ENCODE measurements around the gene MED15.

The MED15 gene

DNA sequence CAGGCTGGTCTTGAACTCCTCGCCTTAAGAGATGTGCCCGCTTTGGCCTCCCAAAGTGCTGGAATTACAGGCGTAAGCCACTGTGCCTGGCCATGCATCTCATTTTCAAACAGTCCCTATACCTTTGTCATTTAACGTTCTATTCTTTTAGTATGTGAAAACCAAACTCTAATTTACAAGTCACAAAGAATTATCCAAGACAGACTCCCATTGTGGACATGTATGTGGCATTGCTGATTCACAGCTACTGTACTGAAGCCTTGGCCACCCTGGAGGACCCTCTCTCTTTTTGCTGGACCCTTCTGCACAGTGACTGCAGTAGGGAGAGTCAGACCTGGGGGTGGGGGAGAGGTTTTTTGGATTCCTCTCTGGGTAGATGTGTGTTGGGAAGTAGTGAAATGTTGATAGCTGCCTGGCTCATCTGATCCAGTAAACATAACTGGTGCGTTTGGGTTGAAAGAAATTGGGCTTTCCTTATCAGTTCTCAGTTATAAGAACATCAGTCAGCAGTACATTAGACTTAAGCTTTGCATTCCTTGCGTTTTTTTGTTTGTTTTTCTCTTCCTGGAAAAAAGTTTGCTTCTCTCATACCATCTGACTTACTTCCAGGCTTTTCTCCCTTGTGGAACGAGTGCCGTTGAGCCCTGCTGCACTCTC, 65.9 kb downstream of the MED15 start:
- peak overlapping the region in 1 of 2 donors; percentile 40 for H3K4me3 Mint-ChIP-seq
- peak overlapping the region; percentile 28 to 65 for H3K27ac Mint-ChIP-seq
- H3K36me3 Mint-ChIP-seq (ENCODE audit: insufficient read depth), result peaks cover 90% of the 10 kb centered on the region
- no peak for DNase-seq
- no peaks in the 10 kb centered on the region for H3K9me3 Mint-ChIP-seq
- no peaks in the 10 kb centered on the region for H3K27me3 Mint-ChIP-seq
- ATAC-seq (replicated peaks), result no peak
- peaks cover 45 to 59% of the 10 kb centered on the region in 2 donors for H3K4me1 Mint-ChIP-seq (ENCODE audit: low read depth in 2 of 2)

- Mint-ChIP-seq H3K9me3 (no peaks in the 10 kb centered on the region), H3K27me3 (no peaks in the 10 kb centered on the region), H3K27ac (peak overlapping the region in 1 of 2 donors; percentile 65), H3K4me3 (peak overlapping the region in 1 of 2 donors; percentile 40), H3K4me1 (ENCODE audit: low read depth in 2 of 2) (peaks cover 40 to 55% of the 10 kb centered on the region in 2 donors), H3K36me3 (ENCODE audit: insufficient read depth) (peaks cover 90% of the 10 kb centered on the region)
- ATAC-seq (replicated peaks) (no peak), DNase-seq (no peak)
Measured at GRCh38 chr22:20573833-20574615, 66.6 kb downstream of the MED15 start.

DNA sequence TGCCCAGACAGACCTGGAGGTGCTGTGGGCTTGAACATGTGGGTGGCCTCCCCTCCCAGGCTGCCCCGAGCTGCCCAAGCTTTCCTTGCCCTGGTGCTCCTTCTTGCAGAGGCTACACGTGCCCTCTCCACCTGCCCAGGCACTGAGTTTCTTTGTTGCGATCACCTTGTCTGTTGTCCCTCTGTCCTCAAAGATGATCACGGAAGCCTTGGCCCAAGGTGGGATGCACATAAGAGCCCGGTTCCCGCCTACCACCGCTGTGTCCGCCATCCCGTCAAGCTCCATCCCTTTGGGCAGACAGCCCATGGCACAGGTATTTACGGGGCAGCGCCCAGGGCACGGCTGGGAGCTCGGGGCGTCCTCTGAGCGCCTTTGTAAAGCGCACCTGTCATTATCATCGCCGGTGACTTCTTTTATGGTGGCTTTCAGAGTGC, 67.5 kb downstream of the MED15 start:
- Mint-ChIP-seq H3K4me3 (no peak overlapping the region), H3K27me3 (no peaks in the 10 kb centered on the region), H3K27ac (peak overlapping the region in 1 of 2 donors; percentile 65), H3K9me3 (no peaks in the 10 kb centered on the region), H3K4me1 (ENCODE audit: low read depth in 2 of 2) (peaks cover 34 to 52% of the 10 kb centered on the region in 2 donors), H3K36me3 (ENCODE audit: insufficient read depth) (peaks cover 88% of the 10 kb centered on the region)
- no peak for ATAC-seq (replicated peaks)
- DNase-seq, result no peak

DNA sequence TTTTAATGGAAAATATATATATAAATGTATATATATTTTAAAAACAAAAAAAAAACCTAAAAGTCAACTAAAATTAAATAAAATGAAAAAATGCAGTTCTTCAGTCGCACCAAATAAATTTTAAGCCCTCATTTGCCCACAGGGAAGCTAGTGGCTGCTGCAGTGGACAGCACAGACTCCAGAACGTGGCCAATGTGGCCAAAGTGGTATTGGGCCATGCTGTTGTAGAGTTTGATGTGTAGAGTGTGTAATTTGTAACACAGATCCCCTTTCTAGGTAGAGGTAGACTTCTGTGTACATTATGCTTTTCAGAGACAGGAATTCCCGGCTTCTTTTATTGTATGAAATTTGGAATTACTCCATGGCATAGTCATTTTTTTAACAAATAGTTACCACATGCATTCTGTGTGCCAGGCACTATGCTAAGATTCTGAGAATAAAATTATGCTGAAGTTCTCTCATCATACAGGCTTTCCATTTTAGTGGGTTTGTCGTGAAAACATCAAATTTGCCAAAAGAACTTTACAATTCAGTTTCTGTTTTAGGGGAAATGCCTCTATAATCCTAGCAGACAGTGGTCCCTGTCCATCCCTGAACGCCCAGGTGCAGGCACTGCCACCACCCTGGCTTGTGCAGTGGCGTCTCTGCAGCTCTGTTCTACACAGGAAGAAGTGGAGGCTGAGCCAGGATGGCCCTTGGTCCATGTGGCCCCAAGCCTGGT, 68.5 kb downstream of the MED15 start:
- Mint-ChIP-seq H3K9me3 (no peaks in the 10 kb centered on the region), H3K27ac (peak overlapping the region in 1 of 2 donors; percentile 90), H3K4me1 (ENCODE audit: low read depth in 2 of 2) (peaks cover 36 to 56% of the 10 kb centered on the region in 2 donors), H3K27me3 (no peaks in the 10 kb centered on the region), H3K36me3 (ENCODE audit: insufficient read depth) (peaks cover 90% of the 10 kb centered on the region), H3K4me3 (no peak overlapping the region)
- ATAC-seq (replicated peaks) (no peak), DNase-seq (no peak)

DNA sequence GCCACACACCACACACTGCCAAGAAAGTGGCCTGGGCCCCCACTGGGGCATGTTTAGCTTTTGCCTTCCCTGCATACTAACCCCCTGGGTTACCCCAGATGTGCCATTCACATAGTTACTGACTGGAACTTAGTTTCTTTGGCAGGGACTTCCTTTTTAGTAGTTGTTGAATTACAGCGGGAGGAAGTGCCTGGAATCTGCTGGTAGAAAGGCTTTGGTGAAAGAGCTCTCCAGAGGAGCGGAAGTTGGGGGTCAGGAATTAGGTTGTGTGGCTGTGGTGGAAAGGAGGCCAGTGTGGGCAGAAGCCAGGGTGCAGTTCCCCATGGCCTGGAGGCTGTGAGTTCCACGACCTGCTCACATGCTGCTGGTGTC, 69.0 kb downstream of the MED15 start:
- peak overlapping the region in 1 of 2 donors; percentile 90 for H3K27ac Mint-ChIP-seq
- no peak overlapping the region for H3K4me3 Mint-ChIP-seq
- H3K4me1 Mint-ChIP-seq (ENCODE audit: low read depth in 2 of 2), result peaks cover 35 to 54% of the 10 kb centered on the region in 2 donors
- H3K27me3 Mint-ChIP-seq, result no peaks in the 10 kb centered on the region
- ATAC-seq (replicated peaks), result no peak
- H3K9me3 Mint-ChIP-seq, result no peaks in the 10 kb centered on the region
- H3K36me3 Mint-ChIP-seq (ENCODE audit: insufficient read depth), result peaks cover 90% of the 10 kb centered on the region
- DNase-seq, result no peak

DNA sequence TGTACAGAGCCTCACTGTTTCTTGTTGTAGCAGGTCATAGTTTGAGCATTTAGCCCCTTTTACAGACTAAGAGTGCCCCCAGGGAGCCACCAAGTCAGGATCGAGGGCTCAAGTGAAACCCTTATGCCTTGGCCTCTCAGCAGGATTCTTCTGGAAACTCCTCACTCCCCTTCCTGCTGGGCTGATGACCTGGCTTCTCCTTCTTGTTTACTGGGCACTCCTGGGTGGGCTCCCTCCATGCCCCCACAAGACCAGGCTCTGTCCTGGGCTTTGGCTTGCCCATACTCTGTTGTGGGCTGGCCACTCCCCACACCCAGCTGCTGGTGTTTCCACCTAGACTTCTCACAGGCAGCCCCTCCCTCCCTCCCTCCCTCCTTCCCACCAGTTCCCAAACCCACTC, 69.6 kb downstream of the MED15 start:
- Mint-ChIP-seq H3K4me3 (no peak overlapping the region), H3K27me3 (no peaks in the 10 kb centered on the region), H3K36me3 (ENCODE audit: insufficient read depth) (peaks cover 91% of the 10 kb centered on the region), H3K27ac (peak overlapping the region; percentile 73 to 90), H3K9me3 (no peaks in the 10 kb centered on the region), H3K4me1 (ENCODE audit: low read depth in 2 of 2) (peaks cover 29 to 51% of the 10 kb centered on the region in 2 donors)
- DNase-seq, result no peak
- ATAC-seq (replicated peaks), result no peak

DNA sequence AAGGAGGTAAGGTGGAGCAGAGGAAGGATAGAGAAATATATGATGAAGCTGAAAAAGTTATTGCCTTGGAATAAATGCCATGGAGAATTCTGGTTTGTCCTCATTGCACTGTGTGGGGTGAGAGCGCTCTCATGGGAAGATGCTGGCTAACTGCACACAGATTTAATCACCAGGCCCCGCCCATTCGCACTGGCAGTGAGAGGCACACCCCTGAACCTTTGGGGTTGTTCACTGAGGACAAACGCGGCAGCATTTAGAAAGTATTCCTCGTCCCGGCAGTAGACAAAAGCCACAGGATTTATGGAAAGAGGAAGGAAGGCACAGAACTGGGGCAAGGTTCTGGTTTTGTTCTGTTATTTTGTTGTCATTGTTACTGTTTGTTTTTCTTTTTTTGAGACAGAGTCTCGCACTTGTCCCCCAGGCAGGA, 70.2 kb downstream of the MED15 start:
- ATAC-seq (replicated peaks) (peak; percentile 69), DNase-seq (no peak)
- Mint-ChIP-seq H3K4me1 (ENCODE audit: low read depth in 2 of 2) (peaks cover 27 to 50% of the 10 kb centered on the region in 2 donors), H3K36me3 (ENCODE audit: insufficient read depth) (peaks cover 91% of the 10 kb centered on the region), H3K27me3 (no peaks in the 10 kb centered on the region), H3K27ac (peak overlapping the region; percentile 73 to 90), H3K9me3 (no peaks in the 10 kb centered on the region), H3K4me3 (peak overlapping the region in 1 of 2 donors; percentile 48)

DNA sequence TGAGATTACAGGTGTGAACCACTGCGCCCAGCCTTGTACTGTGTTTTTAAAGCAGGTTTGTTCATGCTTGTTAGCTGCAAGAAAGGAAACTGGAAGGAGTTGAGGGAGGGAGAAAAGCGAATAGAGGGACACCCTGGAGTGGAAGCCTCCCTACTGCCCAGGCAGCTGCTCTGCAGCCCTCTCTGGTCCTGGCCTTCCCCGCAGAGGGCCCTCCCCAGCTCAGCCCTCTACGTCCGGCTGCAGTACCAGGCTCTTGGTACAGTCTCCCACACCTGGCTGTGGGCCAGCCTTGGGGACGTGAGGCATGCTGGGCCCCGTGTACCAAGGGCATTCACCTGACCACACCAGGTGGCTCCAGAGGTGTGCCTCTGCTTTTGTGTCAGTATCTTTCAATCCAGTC, 70.8 kb downstream of the MED15 start:
- no peaks in the 10 kb centered on the region for H3K9me3 Mint-ChIP-seq

GRCh38 chr22:20578707-20579106, 71.3 kb downstream of the MED15 start:
- no peak overlapping the region for H3K4me3 Mint-ChIP-seq
- DNase-seq, result no peak
- peaks cover 91% of the 10 kb centered on the region for H3K36me3 Mint-ChIP-seq (ENCODE audit: insufficient read depth)
- no peaks in the 10 kb centered on the region for H3K9me3 Mint-ChIP-seq
- H3K27me3 Mint-ChIP-seq, result no peaks in the 10 kb centered on the region
- H3K4me1 Mint-ChIP-seq (ENCODE audit: low read depth in 2 of 2), result peaks cover 27 to 46% of the 10 kb centered on the region in 2 donors
- H3K27ac Mint-ChIP-seq, result peak overlapping the region in 1 of 2 donors; percentile 90
- ATAC-seq (replicated peaks), result no peak

More for the DNA sequence above, 70.8 kb downstream of the MED15 start:
- H3K4me1 Mint-ChIP-seq (ENCODE audit: low read depth in 2 of 2), result peaks cover 27 to 49% of the 10 kb centered on the region in 2 donors
- peaks cover 92% of the 10 kb centered on the region for H3K36me3 Mint-ChIP-seq (ENCODE audit: insufficient read depth)
- ATAC-seq (replicated peaks) (no peak), DNase-seq (no peak)
- no peaks in the 10 kb centered on the region for H3K27me3 Mint-ChIP-seq
- H3K27ac Mint-ChIP-seq, result peak overlapping the region; percentile 73 to 90
- H3K4me3 Mint-ChIP-seq, result peak overlapping the region in 1 of 2 donors; percentile 48

DNA sequence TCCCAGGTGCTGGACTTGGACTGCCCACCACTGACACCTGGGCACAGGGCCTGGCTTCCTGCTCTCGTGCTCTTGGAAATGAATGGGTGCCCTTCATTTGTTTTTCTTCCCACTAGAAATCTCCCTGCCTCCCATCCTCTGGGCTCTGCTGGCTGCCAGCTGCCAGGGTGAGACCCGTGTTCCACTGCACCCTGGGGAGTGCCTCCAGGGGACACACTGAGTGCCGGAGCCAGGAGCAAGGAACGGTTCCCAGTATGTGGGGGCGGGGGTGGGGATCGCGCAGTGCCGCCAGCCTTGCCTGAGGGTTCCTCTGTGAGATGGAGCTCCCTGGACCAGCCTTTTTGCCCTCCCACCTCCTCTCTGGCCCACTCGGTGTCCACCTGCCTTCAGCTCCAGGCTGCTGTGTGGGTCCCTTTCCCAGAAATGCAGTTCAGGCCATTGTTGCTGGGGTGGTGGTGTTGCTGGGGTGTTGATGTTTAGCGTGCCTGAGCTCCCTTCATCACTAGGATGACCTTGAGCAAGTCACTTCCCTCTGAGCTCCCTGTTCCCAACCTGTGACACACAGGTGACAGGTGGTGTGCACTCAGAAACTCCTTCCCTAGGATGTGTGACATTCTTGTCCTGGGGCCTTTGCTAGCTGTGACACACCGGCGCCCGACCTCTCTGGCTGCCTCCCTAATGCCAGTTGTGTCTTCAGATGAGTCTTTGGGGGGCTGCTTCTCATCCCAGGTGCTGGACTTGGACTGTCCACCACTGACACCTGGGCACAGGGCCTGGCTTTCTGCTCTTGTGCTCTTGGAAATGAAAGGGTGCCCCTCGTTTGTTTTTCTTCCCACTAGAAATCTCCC, 72.1 kb downstream of the MED15 start:
- Mint-ChIP-seq H3K4me1 (ENCODE audit: low read depth in 2 of 2) (peaks cover 27 to 39% of the 10 kb centered on the region in 2 donors), H3K36me3 (ENCODE audit: insufficient read depth) (peaks cover 91% of the 10 kb centered on the region)

DNA sequence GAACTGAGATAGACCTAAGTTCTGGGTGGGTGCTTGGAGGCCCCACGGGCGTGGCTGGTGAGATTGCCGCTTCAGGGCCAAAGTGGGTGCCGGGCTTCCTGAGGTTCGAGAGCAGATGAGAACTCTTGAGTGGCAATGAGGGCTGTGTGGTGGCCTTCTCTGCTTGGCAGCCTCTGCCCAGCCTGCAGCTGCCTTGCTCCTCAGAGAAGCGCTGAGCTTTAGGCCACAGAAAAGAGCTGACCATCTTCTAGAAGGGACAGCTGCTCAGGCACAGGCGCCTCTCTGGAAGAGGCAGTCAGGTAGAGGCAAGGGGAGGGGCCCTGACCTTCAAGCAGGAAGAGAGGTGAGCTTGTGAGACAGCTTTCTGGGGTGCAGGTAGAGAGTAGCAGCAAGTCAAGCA, 72.8 kb downstream of the MED15 start:
- H3K4me1 Mint-ChIP-seq (ENCODE audit: low read depth in 2 of 2), result peaks cover 27 to 34% of the 10 kb centered on the region in 2 donors
- H3K27me3 Mint-ChIP-seq, result no peaks in the 10 kb centered on the region
- DNase-seq (no peak), ATAC-seq (replicated peaks) (no peak)
- H3K27ac Mint-ChIP-seq, result peak overlapping the region; percentile 90 to 97
- H3K4me3 Mint-ChIP-seq, result peak overlapping the region; percentile 35 to 64
- H3K9me3 Mint-ChIP-seq, result no peaks in the 10 kb centered on the region
- H3K36me3 Mint-ChIP-seq (ENCODE audit: insufficient read depth), result peaks cover 91% of the 10 kb centered on the region

More for the DNA sequence above, 72.1 kb downstream of the MED15 start:
- peak overlapping the region in 1 of 2 donors; percentile 64 for H3K4me3 Mint-ChIP-seq
- no peaks in the 10 kb centered on the region for H3K9me3 Mint-ChIP-seq
- no peak for DNase-seq
- H3K27me3 Mint-ChIP-seq, result no peaks in the 10 kb centered on the region
- H3K27ac Mint-ChIP-seq, result peak overlapping the region; percentile 90 to 97
- no peak for ATAC-seq (replicated peaks)

DNA sequence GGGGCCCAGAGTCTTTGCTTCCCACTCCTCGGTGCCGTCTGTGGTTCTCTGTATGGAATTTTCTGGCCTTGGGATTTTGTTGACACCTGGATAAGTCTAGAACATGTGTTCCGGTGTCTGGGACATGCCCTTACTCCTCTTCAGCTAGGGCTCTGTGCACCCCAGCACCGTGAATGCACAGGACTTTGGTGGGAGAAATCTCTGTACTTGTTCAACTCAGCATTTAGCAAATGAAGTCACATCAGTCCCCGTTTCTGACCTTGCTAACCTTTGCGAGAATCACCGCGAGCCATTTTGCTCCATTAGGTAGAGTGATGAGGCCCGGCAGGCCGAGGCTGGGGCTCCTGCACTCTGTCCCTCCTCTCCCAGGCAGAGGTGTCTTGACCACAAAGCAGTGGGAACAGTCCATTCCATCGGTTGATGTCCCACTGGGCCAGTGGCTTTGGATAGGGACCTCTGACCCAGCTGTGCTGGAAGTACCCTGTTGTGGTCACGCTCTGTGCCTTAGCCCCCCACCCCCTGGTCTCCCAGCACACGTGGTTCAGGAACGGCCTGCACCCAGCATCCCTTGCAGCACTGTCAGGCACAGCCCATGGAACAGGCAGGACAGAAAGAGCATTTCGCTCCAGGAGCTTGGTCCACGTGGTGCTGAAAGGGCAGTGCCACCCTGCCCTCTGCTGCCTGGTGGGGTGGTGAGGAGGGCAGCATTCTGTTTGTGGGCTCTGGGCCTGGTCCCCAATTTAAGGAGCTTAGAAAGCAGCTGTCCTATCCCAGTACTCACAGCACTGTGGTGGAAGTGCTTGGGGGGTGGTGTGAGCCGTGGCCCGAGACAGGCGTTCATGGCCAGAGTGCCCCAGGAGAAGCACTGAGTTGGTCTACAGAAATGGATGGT, 73.4 kb downstream of the MED15 start:
- peak overlapping the region; percentile 35 to 64 for H3K4me3 Mint-ChIP-seq
- H3K27ac Mint-ChIP-seq, result peak overlapping the region; percentile 90 to 97
- no peak for DNase-seq
- H3K36me3 Mint-ChIP-seq (ENCODE audit: insufficient read depth), result peaks cover 88% of the 10 kb centered on the region
- no peaks in the 10 kb centered on the region for H3K9me3 Mint-ChIP-seq
- no peak for ATAC-seq (replicated peaks)
- H3K4me1 Mint-ChIP-seq (ENCODE audit: low read depth in 2 of 2), result peaks cover 27 to 34% of the 10 kb centered on the region in 2 donors
- no peaks in the 10 kb centered on the region for H3K27me3 Mint-ChIP-seq

Data from effector memory CD8-positive, alpha-beta T cell (primary cell).